HepG2 (cell line): Measurements from ENCODE around the gene QRFPR.

Experiments
- POLR2A ChIP-seq, 2 experiments: IDR thresholded peaks; 2 replicates each; pipeline ENCODE4 v1.6.1; 2011; ENCODE audit warnings: low read depth in 2 of 2, low read length in 2 of 2, mild to moderate bottlenecking in 1 of 2, moderate library complexity in 1 of 2; ENCODE audit not compliant: insufficient read depth in 1 of 2
- TCF12 ChIP-seq, 2 experiments: fragments of 450-650 bp in 1 of 2; sonication (generic) in 1 of 2; formaldehyde crosslinking in 1 of 2; IDR thresholded peaks; 2 replicates each; pipeline versions ENCODE4 v1.6.1 to v1.8.0; 2017 to 2022; ENCODE audit warnings: antibody characterized with exemption in 1 of 2, mild to moderate bottlenecking in 1 of 2, missing genetic modification reagents in 1 of 2, moderate library complexity in 1 of 2
- YY1 ChIP-seq: IDR thresholded peaks from 2 replicates; pipeline ENCODE4 v1.6.1; 2011; ENCODE audit warnings: low read length, low read depth, moderate library complexity, mild to moderate bottlenecking; ENCODE audit not compliant: insufficient read depth, insufficient replicate concordance

GRCh38 chr4:121370729-121371325 lies 10.0 kb downstream of the QRFPR start:
- TF ChIP-seq TCF12 (IDR thresholded peaks at IDR 0.05), result no peak
- TF ChIP-seq TCF12 (CRISPR knock-in tag; IDR thresholded peaks at IDR 0.05), result no peak
- no peak for TF ChIP-seq YY1
- no peak for TF ChIP-seq POLR2A (IDR thresholded peaks at IDR 0.05; ENCODE audit: insufficient read depth in 1 of 2, low read depth in 2 of 2, low read length in 2 of 2)
